CD8-positive, alpha-beta memory T cell (primary cell): ENCODE measurements around the gene ADD2. TPM values are rescaled to one million over a fixed set of nuclear protein-coding genes. Genes with fewer than 3 reads are reported as not detected.

Experiments used
- CTCF ChIA-PET: fragments of 350-600 bp; sonication (Branson Sonifier 250); formaldehyde crosslinking; loops from one replicate; lab custom pipeline; 2021; ENCODE audit warnings: antibody characterized with exemption; lab: Charles Lee
- POLR2A ChIA-PET: fragments of 350-600 bp; sonication (Branson Sonifier 250); formaldehyde crosslinking; loops from one replicate; lab custom pipeline; 2021; ENCODE audit warnings: antibody characterized with exemption; lab: Charles Lee
- DNase-seq, 5 donors: peaks; one replicate each; pipeline versions ENCODE4 v3.0.0 to v3.0.0-alpha.2; 2020 to 2022; ENCODE audit warnings: mixed read lengths in 1 of 5
- H3K27ac ChIP-seq: one replicate; pipeline ENCODE4 v1.7.0; 2013; ENCODE audit warnings: low read depth, mild to moderate bottlenecking, low read length, moderate library complexity
- H3K27me3 ChIP-seq: 2 replicates; pipeline ENCODE4 v1.7.0; 2013; ENCODE audit warnings: low read length, mild to moderate bottlenecking; ENCODE audit not compliant: insufficient read depth, poor library complexity, severe bottlenecking
- H3K36me3 ChIP-seq: 2 replicates; pipeline ENCODE4 v1.7.0; 2013; ENCODE audit warnings: mild to moderate bottlenecking, low read length, moderate library complexity; ENCODE audit not compliant: insufficient read depth
- H3K4me1 ChIP-seq: 2 replicates; pipeline ENCODE4 v1.7.0; 2013; ENCODE audit warnings: mild to moderate bottlenecking, low read length, moderate library complexity; ENCODE audit not compliant: insufficient read depth
- H3K4me3 ChIP-seq: 2 replicates; pipeline ENCODE4 v1.7.0; 2013; ENCODE audit warnings: mild to moderate bottlenecking, low read length
- H3K9me3 ChIP-seq: 2 replicates; pipeline ENCODE4 v1.7.0; 2013; ENCODE audit warnings: mild to moderate bottlenecking, low read length
- H3K27ac Mint-ChIP-seq, 8 donors: one replicate each; pipeline ENCODE4 v1.8.0; 2020 to 2021; ENCODE audit warnings: mixed read lengths in 8 of 8, mild to moderate bottlenecking in 6 of 8, inconsistent platforms in 3 of 8, moderate library complexity in 3 of 8
- H3K27me3 Mint-ChIP-seq, 2 donors: one replicate each; pipeline ENCODE4 v1.8.0; 2020 to 2021; ENCODE audit warnings: mixed read lengths in 2 of 2, mild to moderate bottlenecking in 1 of 2, moderate library complexity in 1 of 2
- H3K36me3 Mint-ChIP-seq, 3 donors: one replicate each; pipeline ENCODE4 v1.8.0; 2020 to 2021; ENCODE audit warnings: mixed read lengths in 3 of 3, inconsistent platforms in 1 of 3, mild to moderate bottlenecking in 1 of 3
- H3K4me1 Mint-ChIP-seq, 3 donors: one replicate each; pipeline ENCODE4 v1.8.0; 2020 to 2021; ENCODE audit warnings: mixed read lengths in 3 of 3, inconsistent platforms in 1 of 3, mild to moderate bottlenecking in 1 of 3
- H3K4me3 Mint-ChIP-seq, 7 donors: one replicate each; pipeline ENCODE4 v1.8.0; 2020 to 2021; ENCODE audit warnings: mixed read lengths in 7 of 7, mild to moderate bottlenecking in 6 of 7, moderate library complexity in 4 of 7, inconsistent platforms in 2 of 7
- H3K9me3 Mint-ChIP-seq, 5 donors: one replicate each; pipeline ENCODE4 v1.8.0; 2020 to 2022; ENCODE audit warnings: mixed read lengths in 5 of 5, mild to moderate bottlenecking in 3 of 5, moderate library complexity in 2 of 5, inconsistent platforms in 1 of 5
- polyA plus RNA-seq: library from polyadenylated mRNA; unstranded; fragments of 300-500 nt; fragmentation: Illumina TruSeq; gene quantifications from one replicate; pipeline ENCODE4 v1.2.3, GENCODE V29; 2021
- total RNA-seq, 2 experiments: library from RNA; stranded (reverse); gene quantifications; one replicate each; pipeline ENCODE4 v1.2.3, GENCODE V29; 2021

ADD2 gene, protein sequence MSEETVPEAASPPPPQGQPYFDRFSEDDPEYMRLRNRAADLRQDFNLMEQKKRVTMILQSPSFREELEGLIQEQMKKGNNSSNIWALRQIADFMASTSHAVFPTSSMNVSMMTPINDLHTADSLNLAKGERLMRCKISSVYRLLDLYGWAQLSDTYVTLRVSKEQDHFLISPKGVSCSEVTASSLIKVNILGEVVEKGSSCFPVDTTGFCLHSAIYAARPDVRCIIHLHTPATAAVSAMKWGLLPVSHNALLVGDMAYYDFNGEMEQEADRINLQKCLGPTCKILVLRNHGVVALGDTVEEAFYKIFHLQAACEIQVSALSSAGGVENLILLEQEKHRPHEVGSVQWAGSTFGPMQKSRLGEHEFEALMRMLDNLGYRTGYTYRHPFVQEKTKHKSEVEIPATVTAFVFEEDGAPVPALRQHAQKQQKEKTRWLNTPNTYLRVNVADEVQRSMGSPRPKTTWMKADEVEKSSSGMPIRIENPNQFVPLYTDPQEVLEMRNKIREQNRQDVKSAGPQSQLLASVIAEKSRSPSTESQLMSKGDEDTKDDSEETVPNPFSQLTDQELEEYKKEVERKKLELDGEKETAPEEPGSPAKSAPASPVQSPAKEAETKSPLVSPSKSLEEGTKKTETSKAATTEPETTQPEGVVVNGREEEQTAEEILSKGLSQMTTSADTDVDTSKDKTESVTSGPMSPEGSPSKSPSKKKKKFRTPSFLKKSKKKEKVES
- total RNA-seq (1 to 10 TPM in 1 of 2 experiments, under 1 TPM in 1; 0.74 to 1.2 TPM), polyA plus RNA-seq (0.18 TPM)

DNA sequence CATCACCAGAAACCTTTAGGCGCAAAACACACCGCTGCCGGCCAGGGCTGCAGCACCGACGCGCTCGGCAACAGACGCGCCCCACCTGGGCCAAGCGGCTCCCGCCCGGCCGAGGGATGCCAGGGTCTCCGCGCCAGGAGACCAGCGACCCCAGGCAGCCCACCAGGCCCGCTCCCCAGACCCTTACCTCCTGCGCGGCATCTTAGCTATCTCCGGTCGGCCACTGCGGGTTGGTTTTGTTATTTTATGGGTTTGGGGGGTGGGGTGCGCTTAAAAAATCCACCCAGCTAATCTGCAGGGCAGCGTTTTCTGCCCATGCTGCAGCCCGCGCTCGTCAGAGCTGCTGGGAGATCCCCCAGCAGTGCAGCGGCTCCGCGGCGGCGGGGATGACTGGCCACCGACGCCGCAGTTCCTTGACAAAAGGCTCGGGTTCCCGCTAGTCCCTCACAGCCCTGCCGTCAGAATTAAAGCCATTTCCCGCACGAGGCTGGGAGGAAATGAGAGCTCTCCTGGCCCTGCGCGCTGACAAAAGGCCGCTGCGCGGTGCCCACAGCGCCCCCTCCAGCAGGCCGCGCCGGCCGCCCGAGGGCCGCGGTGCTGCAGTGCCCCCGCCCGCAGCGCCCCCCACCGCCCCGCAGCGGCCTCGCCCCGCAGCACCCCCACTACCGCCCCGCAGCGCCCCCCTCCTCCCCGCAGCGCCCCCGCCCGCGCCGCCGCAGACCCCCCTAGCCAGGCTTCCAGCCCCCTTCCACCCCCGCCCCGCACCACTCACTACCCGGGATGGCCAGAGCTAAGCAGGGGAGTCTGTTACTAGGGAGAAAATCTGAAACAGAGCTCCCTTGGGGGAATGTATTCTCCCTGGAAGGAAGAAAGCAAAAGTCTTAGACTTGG, at the start of gene ADD2:
Gene ADD2 (minus strand): TSS at position 502 of the 891 bp plus-strand sequence. CDS start 61,792 bp downstream, outside the sequence.
- no peaks in the 10 kb centered on the region for H3K36me3 ChIP-seq
- Mint-ChIP-seq H3K36me3 (no peaks in the 10 kb centered on the region), H3K4me3 (peak within 1 kb of the TSS; percentile 35 to 81 (median 76)), H3K27me3 (peaks cover 50 to 80% of the 10 kb centered on the region in 2 donors), H3K27ac (peak within 1 kb of the TSS in 2 of 8 donors; percentile 31 to 54), H3K9me3 (no peaks in the 10 kb centered on the region), H3K4me1 (peaks cover 13 to 22% (median 15%) of the 10 kb centered on the region in 3 donors)
- no peaks in the 10 kb centered on the region for H3K9me3 ChIP-seq
- peaks cover 13% of the 10 kb centered on the region for H3K27me3 ChIP-seq
- CTCF ChIA-PET, result interaction anchor here (0.9 kb wide), 1 partner anchor 17 kb away, joined by 3 read pairs; no protein-coding TSS in a partner anchor
- H3K4me3 ChIP-seq, result peak within 1 kb of the TSS; percentile 54
- POLR2A ChIA-PET, result no interaction called here
- peak in 1 of 5 donors; percentile 45 for DNase-seq
- no peak within 1 kb of the TSS for H3K27ac ChIP-seq
- H3K4me1 ChIP-seq, result peaks cover 8% of the 10 kb centered on the region

DNA sequence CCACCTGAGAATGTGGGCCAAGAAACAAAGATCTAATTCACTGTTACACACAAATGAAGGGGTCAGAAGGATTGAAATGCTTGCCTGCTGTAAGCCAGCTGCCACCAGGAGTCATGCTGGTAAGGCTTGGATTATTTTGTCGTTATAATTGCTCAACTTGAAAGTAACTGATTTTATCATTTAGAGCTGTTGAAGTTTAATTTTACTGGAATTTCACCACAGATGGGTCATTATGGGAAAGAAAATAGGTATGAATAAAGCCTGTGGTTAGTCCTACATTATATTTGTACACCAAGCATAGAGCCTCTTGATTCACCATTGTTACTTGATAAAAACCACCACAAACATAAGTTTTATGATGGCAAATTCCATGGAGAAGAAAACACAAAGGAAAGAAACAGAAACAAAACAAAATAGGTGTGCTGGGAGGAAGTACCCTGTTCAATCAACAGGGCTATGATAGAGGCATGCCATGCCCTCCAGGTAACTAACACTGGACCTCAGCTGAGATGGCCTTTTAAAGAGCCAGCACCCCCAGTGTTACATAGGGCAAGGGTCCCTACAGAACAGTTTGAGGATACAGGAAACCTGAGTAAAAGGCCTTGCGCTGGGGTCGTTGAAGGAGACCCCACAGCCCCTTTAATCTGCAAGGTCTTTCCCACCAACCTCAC, 49.4 kb upstream of the ADD2 start:
- CTCF ChIA-PET, result no interaction called here
- POLR2A ChIA-PET, result no interaction called here

DNA sequence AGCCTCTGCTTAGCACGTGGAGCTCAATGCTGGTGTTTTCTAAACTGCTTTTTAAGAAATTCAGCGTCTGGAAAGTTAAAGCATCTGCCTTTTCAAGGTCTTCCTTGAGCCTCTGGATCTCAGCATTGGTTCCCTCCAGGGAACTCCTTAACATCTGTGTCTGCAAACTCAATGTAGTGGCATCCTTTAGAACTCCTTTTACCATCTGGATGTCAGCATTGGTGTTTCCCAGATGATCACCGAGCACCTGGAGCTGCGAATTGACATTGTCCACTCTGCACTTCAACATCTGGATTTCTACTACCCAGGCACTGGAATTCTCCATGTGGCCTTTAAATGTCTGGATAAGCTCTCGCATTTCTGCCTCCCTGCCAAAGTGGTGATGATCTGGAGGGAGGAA, 48.7 kb upstream of the ADD2 start:
- Histone ChIP-seq H3K27me3 (no peaks in the 10 kb centered on the region), H3K4me3 (no peak overlapping the region), H3K27ac (no peak overlapping the region), H3K9me3 (no peaks in the 10 kb centered on the region), H3K36me3 (no peaks in the 10 kb centered on the region), H3K4me1 (no peaks in the 10 kb centered on the region)
- ChIA-PET CTCF (no interaction called here), POLR2A (no interaction called here)
- Mint-ChIP-seq H3K4me3 (no peak overlapping the region), H3K27me3 (peaks cover 3 to 29% of the 10 kb centered on the region in 2 donors), H3K4me1 (no peaks in the 10 kb centered on the region), H3K36me3 (no peaks in the 10 kb centered on the region), H3K9me3 (no peaks in the 10 kb centered on the region), H3K27ac (peak overlapping the region in 2 of 8 donors; percentile 26 to 51)
- DNase-seq, result no peak

More for the DNA sequence above, 49.4 kb upstream of the ADD2 start:
- Histone ChIP-seq H3K4me1 (peaks cover 3% of the 10 kb centered on the region), H3K4me3 (no peak overlapping the region), H3K27ac (no peak overlapping the region), H3K9me3 (no peaks in the 10 kb centered on the region), H3K27me3 (no peaks in the 10 kb centered on the region), H3K36me3 (no peaks in the 10 kb centered on the region)
- DNase-seq, result no peak
- Mint-ChIP-seq H3K36me3 (no peaks in the 10 kb centered on the region), H3K27me3 (peaks cover 3 to 29% of the 10 kb centered on the region in 2 donors), H3K4me3 (no peak overlapping the region), H3K27ac (no peak overlapping the region), H3K9me3 (no peaks in the 10 kb centered on the region), H3K4me1 (peaks cover 0 to under 1% (median under 1%) of the 10 kb centered on the region in 3 donors)

DNA sequence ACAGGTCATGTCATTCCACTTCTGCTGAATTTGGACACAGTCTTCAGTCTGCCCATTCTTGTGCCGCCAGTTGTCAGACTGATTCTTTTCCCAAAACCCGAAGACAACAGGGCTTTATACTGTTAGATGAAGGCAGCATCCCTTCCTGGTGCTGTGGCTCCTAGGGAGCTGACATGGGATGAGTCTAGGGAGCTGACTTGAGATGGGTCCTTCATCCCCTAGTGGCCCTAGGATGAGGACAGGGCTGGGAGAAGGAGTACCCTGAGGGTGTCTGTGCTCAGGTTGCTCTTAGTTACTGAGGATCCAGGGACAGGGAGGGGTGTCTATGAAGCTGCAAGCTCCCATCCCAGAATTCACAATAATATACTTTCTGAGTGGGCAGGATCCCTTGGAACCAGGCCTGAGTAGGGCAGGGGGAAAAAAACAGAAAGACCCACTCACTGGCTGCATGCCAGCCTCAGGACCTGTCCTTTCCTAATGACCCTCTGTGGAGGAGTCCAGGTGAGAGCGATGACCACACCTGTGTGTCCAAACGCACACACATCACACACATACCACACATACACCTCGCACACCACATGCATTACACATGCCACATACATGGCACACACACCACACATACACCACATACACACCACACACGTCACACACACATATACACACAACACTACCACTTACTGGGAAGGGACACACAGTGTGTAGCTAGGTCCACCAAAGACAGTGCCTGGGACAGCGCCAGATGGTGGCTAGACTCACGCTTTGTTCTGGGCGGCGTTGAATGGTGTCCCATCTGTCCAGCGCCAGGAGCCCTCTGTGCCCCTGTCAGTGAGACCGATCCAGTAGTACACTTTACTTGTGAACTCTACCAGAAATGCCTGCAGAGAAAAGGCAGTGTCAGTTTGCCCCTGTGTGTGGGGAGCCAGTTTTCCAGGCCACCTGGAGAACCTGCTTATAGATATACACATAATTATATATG, 41.3 kb upstream of the ADD2 start:
- CTCF ChIA-PET, result no interaction called here
- no peaks in the 10 kb centered on the region for H3K9me3 ChIP-seq
- Mint-ChIP-seq H3K4me3 (no peak overlapping the region), H3K27ac (no peak overlapping the region), H3K9me3 (peaks cover 0 to 3% (median 0%) of the 10 kb centered on the region in 5 donors), H3K36me3 (no peaks in the 10 kb centered on the region), H3K27me3 (peaks cover 6 to 7% of the 10 kb centered on the region in 2 donors), H3K4me1 (no peaks in the 10 kb centered on the region)
- no peaks in the 10 kb centered on the region for H3K4me1 ChIP-seq
- H3K27ac ChIP-seq, result no peak overlapping the region
- no peak overlapping the region for H3K4me3 ChIP-seq
- no peak for DNase-seq
- POLR2A ChIA-PET, result no interaction called here
- H3K36me3 ChIP-seq, result no peaks in the 10 kb centered on the region
- no peaks in the 10 kb centered on the region for H3K27me3 ChIP-seq

DNA sequence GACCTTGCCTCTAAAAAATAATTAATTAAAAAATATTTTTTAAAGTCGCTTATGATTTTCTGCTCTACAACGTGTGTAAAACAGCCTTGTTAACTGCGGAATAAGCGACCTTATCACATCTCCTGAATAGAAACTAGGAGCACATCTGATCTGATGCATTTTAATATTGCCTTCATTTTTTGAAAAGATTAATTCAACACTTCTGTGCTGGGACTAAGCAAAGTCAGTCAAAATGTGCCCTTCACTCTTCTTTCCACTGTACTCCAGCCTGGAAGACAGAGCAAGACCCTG, 39.8 kb upstream of the ADD2 start:
- Mint-ChIP-seq H3K36me3 (no peaks in the 10 kb centered on the region), H3K27me3 (peaks cover 3 to 7% of the 10 kb centered on the region in 2 donors), H3K9me3 (peaks cover 0 to 3% (median 0%) of the 10 kb centered on the region in 5 donors), H3K27ac (no peak overlapping the region), H3K4me3 (no peak overlapping the region), H3K4me1 (no peaks in the 10 kb centered on the region)
- Histone ChIP-seq H3K4me3 (no peak overlapping the region), H3K27me3 (no peaks in the 10 kb centered on the region), H3K27ac (no peak overlapping the region), H3K9me3 (no peaks in the 10 kb centered on the region), H3K36me3 (no peaks in the 10 kb centered on the region), H3K4me1 (no peaks in the 10 kb centered on the region)
- ChIA-PET CTCF (interaction anchor here (0.9 kb wide), 1 partner anchor 506 kb away, joined by 3 read pairs; the partner anchor contains the start of gene FAM136A), POLR2A (no interaction called here)
- DNase-seq, result no peak

DNA sequence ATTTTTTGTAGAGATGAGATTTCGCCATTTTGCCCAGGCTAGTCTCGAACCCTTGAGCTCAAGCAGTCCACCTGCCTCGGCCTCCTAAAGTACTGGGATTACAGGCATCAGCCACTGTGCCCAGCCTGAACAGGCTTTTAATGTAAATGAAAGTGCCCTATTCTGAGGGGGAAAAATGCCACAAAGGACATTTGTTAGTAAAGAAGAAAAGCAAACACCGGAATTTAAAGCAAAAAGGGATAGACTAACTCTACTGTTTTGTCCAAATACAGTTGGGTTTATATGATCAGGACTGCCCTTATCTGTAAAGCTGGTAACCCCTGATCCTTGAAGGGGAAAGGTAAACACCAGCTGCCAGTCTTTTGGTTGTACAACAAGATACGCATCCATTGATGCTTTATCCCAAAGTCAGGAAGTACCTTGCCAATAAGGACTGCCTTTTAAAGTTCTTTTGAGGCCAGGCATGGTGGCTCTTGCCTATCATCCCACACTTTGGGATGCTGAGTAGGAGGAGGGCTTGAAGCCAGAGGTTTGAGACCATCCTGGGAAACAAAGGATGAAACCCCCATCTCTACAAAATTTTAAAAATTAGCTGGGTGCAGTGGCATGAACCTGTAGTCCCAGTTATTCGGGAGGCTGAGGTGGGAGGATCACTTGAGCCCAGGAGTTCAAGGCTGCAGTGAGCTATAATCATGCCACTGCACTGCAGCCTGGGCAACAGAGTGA, 39.3 kb upstream of the ADD2 start:
- CTCF ChIA-PET, result no interaction called here
- peaks cover 0 to 3% (median 0%) of the 10 kb centered on the region in 5 donors for H3K9me3 Mint-ChIP-seq
- H3K27ac Mint-ChIP-seq, result no peak overlapping the region

More for the DNA sequence above, 39.3 kb upstream of the ADD2 start:
- POLR2A ChIA-PET, result no interaction called here
- Mint-ChIP-seq H3K4me3 (no peak overlapping the region), H3K4me1 (no peaks in the 10 kb centered on the region), H3K36me3 (no peaks in the 10 kb centered on the region), H3K27me3 (peaks cover 3 to 7% of the 10 kb centered on the region in 2 donors)
- no peaks in the 10 kb centered on the region for H3K9me3 ChIP-seq
- DNase-seq, result no peak
- H3K4me3 ChIP-seq, result no peak overlapping the region
- H3K27me3 ChIP-seq, result no peaks in the 10 kb centered on the region
- no peak overlapping the region for H3K27ac ChIP-seq
- H3K36me3 ChIP-seq, result no peaks in the 10 kb centered on the region
- no peaks in the 10 kb centered on the region for H3K4me1 ChIP-seq
